Measurements from ENCODE around the gene GALNT7.

GALNT7 gene

GRCh38 chr4:173287486-173287885 lies 118.9 kb downstream of the GALNT7 start:
- Histone ChIP-seq H2AK5ac (ENCODE audit: low read depth, low read length) (no peak overlapping the region), H3K27me3 (ENCODE audit: control insufficient read depth in 3 of 3, insufficient read depth in 3 of 3, low read depth in 1 of 3, low read length in 3 of 3) (no peaks in the 10 kb centered on the region), H2BK120ac (ENCODE audit: low read depth, low read length) (no peak overlapping the region), H3K4me2 (ENCODE audit: insufficient read depth, low read length, poor library complexity, severe bottlenecking) (no peak overlapping the region), H4K8ac (ENCODE audit: low read depth, low read length) (no peak overlapping the region), H3K27ac (replicated peaks; ENCODE audit: low read length) (no peak overlapping the region), H2BK15ac (ENCODE audit: low read length) (no peak overlapping the region), H3K14ac (ENCODE audit: low read length) (no peak overlapping the region), H3K23ac (ENCODE audit: low read depth, low read length, poor library complexity) (no peak overlapping the region), H3K4ac (ENCODE audit: low read length) (no peak overlapping the region), H3K9ac (ENCODE audit: low read depth, low read length, poor library complexity) (no peak overlapping the region), H3K36me3 (replicated peaks in 1 of 2; ENCODE audit: control insufficient read depth in 2 of 2, insufficient read depth in 2 of 2, low read length in 2 of 2) (no peaks in the 10 kb centered on the region), H3K9me3 (replicated peaks in 1 of 2; ENCODE audit: control insufficient read depth in 2 of 2, insufficient read depth in 1 of 2, low read depth in 1 of 2, low read length in 2 of 2) (peaks cover 10 to 49% of the 10 kb centered on the region in 2 donors), H2BK5ac (ENCODE audit: low read length) (no peak overlapping the region), H3K4me3 (ENCODE audit: low read length in 2 of 2) (no peak overlapping the region), H3K4me1 (ENCODE audit: control insufficient read depth in 2 of 2, insufficient read depth in 1 of 2, low read depth in 1 of 2, low read length in 2 of 2) (no peaks in the 10 kb centered on the region), H3K79me1 (ENCODE audit: low read depth, low read length) (peaks cover 3% of the 10 kb centered on the region), H3K18ac (ENCODE audit: low read length) (no peak overlapping the region), H4K91ac (ENCODE audit: low read depth, low read length, poor library complexity) (no peak overlapping the region), H2AFZ (ENCODE audit: low read length) (no peak overlapping the region), H2BK12ac (ENCODE audit: low read length) (no peak overlapping the region)
- no CpG with 5 or more reads among the region's 2 CpGs for WGBS, 2 donors (ENCODE audit: extremely low coverage in 2 of 2, insufficient read length in 2 of 2, insufficient replicate concordance in 1 of 2)
- DNase-seq (ENCODE audit: low spot score) = no peak

- Histone ChIP-seq H3K27ac (replicated peaks; ENCODE audit: low read length) (no peak overlapping the region), H3K4me2 (ENCODE audit: insufficient read depth, low read length, poor library complexity, severe bottlenecking) (no peak overlapping the region), H3K14ac (ENCODE audit: low read length) (no peak overlapping the region), H3K9me3 (replicated peaks in 1 of 2; ENCODE audit: control insufficient read depth in 2 of 2, insufficient read depth in 1 of 2, low read depth in 1 of 2, low read length in 2 of 2) (peaks cover 10 to 44% of the 10 kb centered on the region in 2 donors), H2BK12ac (ENCODE audit: low read length) (no peak overlapping the region), H3K27me3 (ENCODE audit: control insufficient read depth in 3 of 3, insufficient read depth in 3 of 3, low read depth in 1 of 3, low read length in 3 of 3) (no peaks in the 10 kb centered on the region), H3K4ac (ENCODE audit: low read length) (no peak overlapping the region), H3K36me3 (replicated peaks in 1 of 2; ENCODE audit: control insufficient read depth in 2 of 2, insufficient read depth in 2 of 2, low read length in 2 of 2) (no peaks in the 10 kb centered on the region), H2BK120ac (ENCODE audit: low read depth, low read length) (no peak overlapping the region), H3K9ac (ENCODE audit: low read depth, low read length, poor library complexity) (no peak overlapping the region), H3K4me3 (ENCODE audit: low read length in 2 of 2) (no peak overlapping the region), H2AK5ac (ENCODE audit: low read depth, low read length) (no peak overlapping the region), H2BK5ac (ENCODE audit: low read length) (no peak overlapping the region), H4K8ac (ENCODE audit: low read depth, low read length) (no peak overlapping the region), H3K79me1 (ENCODE audit: low read depth, low read length) (peaks cover 1% of the 10 kb centered on the region), H2AFZ (ENCODE audit: low read length) (no peak overlapping the region), H2BK15ac (ENCODE audit: low read length) (no peak overlapping the region), H4K91ac (ENCODE audit: low read depth, low read length, poor library complexity) (no peak overlapping the region), H3K18ac (ENCODE audit: low read length) (no peak overlapping the region), H3K23ac (ENCODE audit: low read depth, low read length, poor library complexity) (no peak overlapping the region), H3K4me1 (ENCODE audit: control insufficient read depth in 2 of 2, insufficient read depth in 1 of 2, low read depth in 1 of 2, low read length in 2 of 2) (no peaks in the 10 kb centered on the region)
- no CpG with 5 or more reads among the region's 4 CpGs for WGBS, 2 donors (ENCODE audit: extremely low coverage in 2 of 2, insufficient read length in 2 of 2, insufficient replicate concordance in 1 of 2)
- peak; percentile 15 for DNase-seq (ENCODE audit: low spot score)
Measured at GRCh38 chr4:173288296-173288695, 119.7 kb downstream of the GALNT7 start.

- Histone ChIP-seq H3K4ac (ENCODE audit: low read length) (no peak overlapping the region), H3K27ac (replicated peaks; ENCODE audit: low read length) (no peak overlapping the region)
Measured at GRCh38 chr4:173288698-173289352, 120.2 kb downstream of the GALNT7 start.

GRCh38 chr4:173289353-173289727 lies 120.7 kb downstream of the GALNT7 start:
- DNase-seq (ENCODE audit: low spot score) = no peak
- H3K4ac ChIP-seq (ENCODE audit: low read length) = no peak overlapping the region
- no peaks in the 10 kb centered on the region for H3K36me3 ChIP-seq (replicated peaks in 1 of 2; ENCODE audit: control insufficient read depth in 2 of 2, insufficient read depth in 2 of 2, low read length in 2 of 2)
- H3K14ac ChIP-seq (ENCODE audit: low read length) = no peak overlapping the region
- WGBS, 2 donors (ENCODE audit: extremely low coverage in 2 of 2, insufficient read length in 2 of 2, insufficient replicate concordance in 1 of 2) = no CpG with 5 or more reads among the region's 4 CpGs
- H2AK5ac ChIP-seq (ENCODE audit: low read depth, low read length) = no peak overlapping the region
- no peak overlapping the region for H2BK120ac ChIP-seq (ENCODE audit: low read depth, low read length)
- H3K27ac ChIP-seq (replicated peaks; ENCODE audit: low read length) = no peak overlapping the region
- no peaks in the 10 kb centered on the region for H3K27me3 ChIP-seq (ENCODE audit: control insufficient read depth in 3 of 3, insufficient read depth in 3 of 3, low read depth in 1 of 3, low read length in 3 of 3)
- no peak overlapping the region for H3K9ac ChIP-seq (ENCODE audit: low read depth, low read length, poor library complexity)
- no peak overlapping the region for H2BK15ac ChIP-seq (ENCODE audit: low read length)
- no peaks in the 10 kb centered on the region for H3K4me1 ChIP-seq (ENCODE audit: control insufficient read depth in 2 of 2, insufficient read depth in 1 of 2, low read depth in 1 of 2, low read length in 2 of 2)
- H3K23ac ChIP-seq (ENCODE audit: low read depth, low read length, poor library complexity) = no peak overlapping the region
- H3K4me3 ChIP-seq (ENCODE audit: low read length in 2 of 2) = no peak overlapping the region
- H3K4me2 ChIP-seq (ENCODE audit: insufficient read depth, low read length, poor library complexity, severe bottlenecking) = no peak overlapping the region
- H2BK12ac ChIP-seq (ENCODE audit: low read length) = no peak overlapping the region
- no peak overlapping the region for H3K18ac ChIP-seq (ENCODE audit: low read length)
- H4K8ac ChIP-seq (ENCODE audit: low read depth, low read length) = no peak overlapping the region
- no peaks in the 10 kb centered on the region for H3K79me1 ChIP-seq (ENCODE audit: low read depth, low read length)
- H2BK5ac ChIP-seq (ENCODE audit: low read length) = no peak overlapping the region
- H3K9me3 ChIP-seq (replicated peaks in 1 of 2; ENCODE audit: control insufficient read depth in 2 of 2, insufficient read depth in 1 of 2, low read depth in 1 of 2, low read length in 2 of 2) = peaks cover 9 to 36% of the 10 kb centered on the region in 2 donors
- H2AFZ ChIP-seq (ENCODE audit: low read length) = no peak overlapping the region
- no peak overlapping the region for H4K91ac ChIP-seq (ENCODE audit: low read depth, low read length, poor library complexity)

More at GRCh38 chr4:173288698-173289352, 120.2 kb downstream of the GALNT7 start:
- H3K4me3 ChIP-seq (ENCODE audit: low read length in 2 of 2) = no peak overlapping the region
- DNase-seq (ENCODE audit: low spot score) = no peak
- H3K23ac ChIP-seq (ENCODE audit: low read depth, low read length, poor library complexity) = no peak overlapping the region
- no peak overlapping the region for H4K91ac ChIP-seq (ENCODE audit: low read depth, low read length, poor library complexity)
- no peak overlapping the region for H2AK5ac ChIP-seq (ENCODE audit: low read depth, low read length)
- no CpG with 5 or more reads among the region's 3 CpGs for WGBS, 2 donors (ENCODE audit: extremely low coverage in 2 of 2, insufficient read length in 2 of 2, insufficient replicate concordance in 1 of 2)
- H3K27me3 ChIP-seq (ENCODE audit: control insufficient read depth in 3 of 3, insufficient read depth in 3 of 3, low read depth in 1 of 3, low read length in 3 of 3) = no peaks in the 10 kb centered on the region
- H2BK12ac ChIP-seq (ENCODE audit: low read length) = no peak overlapping the region
- no peak overlapping the region for H3K14ac ChIP-seq (ENCODE audit: low read length)
- H2AFZ ChIP-seq (ENCODE audit: low read length) = no peak overlapping the region
- no peaks in the 10 kb centered on the region for H3K79me1 ChIP-seq (ENCODE audit: low read depth, low read length)
- H2BK120ac ChIP-seq (ENCODE audit: low read depth, low read length) = no peak overlapping the region
- no peak overlapping the region for H2BK15ac ChIP-seq (ENCODE audit: low read length)
- no peak overlapping the region for H4K8ac ChIP-seq (ENCODE audit: low read depth, low read length)
- H3K36me3 ChIP-seq (replicated peaks in 1 of 2; ENCODE audit: control insufficient read depth in 2 of 2, insufficient read depth in 2 of 2, low read length in 2 of 2) = no peaks in the 10 kb centered on the region
- H3K9ac ChIP-seq (ENCODE audit: low read depth, low read length, poor library complexity) = no peak overlapping the region
- H3K4me1 ChIP-seq (ENCODE audit: control insufficient read depth in 2 of 2, insufficient read depth in 1 of 2, low read depth in 1 of 2, low read length in 2 of 2) = no peaks in the 10 kb centered on the region
- H3K9me3 ChIP-seq (replicated peaks in 1 of 2; ENCODE audit: control insufficient read depth in 2 of 2, insufficient read depth in 1 of 2, low read depth in 1 of 2, low read length in 2 of 2) = peaks cover 10 to 41% of the 10 kb centered on the region in 2 donors
- no peak overlapping the region for H3K4me2 ChIP-seq (ENCODE audit: insufficient read depth, low read length, poor library complexity, severe bottlenecking)
- no peak overlapping the region for H2BK5ac ChIP-seq (ENCODE audit: low read length)
- no peak overlapping the region for H3K18ac ChIP-seq (ENCODE audit: low read length)

Data from neuronal stem cell (in vitro differentiated cells).